HL-60/S4 (cell line): ENCODE data around the gene TMEM156.
"Not testable (repeated sequence)": the region's sequence is repeated elsewhere in the genome, so short reads cannot be mapped to it uniquely, and the experiment has no call there.

Experiments used
- in situ Hi-C: fragments of 300-500 bp; cut with MboI; formaldehyde crosslinking; loops from 2 replicates; pipeline ENCODE4 v1.14.3; 2022; ENCODE audit warnings: low sequenced_read_pairs

Gene TMEM156

GRCh38 chr4:38995660-38996005 is 36.6 kb downstream of the TMEM156 start:
- in situ Hi-C loops = no loop called here

DNA sequence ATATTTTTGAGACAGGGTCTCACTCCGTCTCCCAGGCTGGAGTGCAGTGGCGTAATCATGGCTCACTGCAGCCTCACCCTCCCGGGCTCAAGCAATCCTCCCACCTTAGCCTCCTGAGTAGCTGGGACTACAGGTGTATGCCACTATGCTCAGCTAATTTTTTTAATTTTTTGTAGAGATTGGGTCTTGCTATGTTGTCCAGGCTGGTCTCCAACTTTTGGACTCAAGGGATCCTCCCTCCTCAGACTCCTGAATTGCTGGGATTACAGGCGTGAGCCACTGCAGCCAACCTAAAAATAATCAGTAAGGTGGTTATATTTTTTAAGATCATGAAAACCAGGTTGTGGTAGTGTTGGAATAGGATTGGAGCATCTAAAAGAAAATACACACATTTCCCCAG is 38.1 kb downstream of the TMEM156 start:
- in situ Hi-C loops = no loop called here

DNA sequence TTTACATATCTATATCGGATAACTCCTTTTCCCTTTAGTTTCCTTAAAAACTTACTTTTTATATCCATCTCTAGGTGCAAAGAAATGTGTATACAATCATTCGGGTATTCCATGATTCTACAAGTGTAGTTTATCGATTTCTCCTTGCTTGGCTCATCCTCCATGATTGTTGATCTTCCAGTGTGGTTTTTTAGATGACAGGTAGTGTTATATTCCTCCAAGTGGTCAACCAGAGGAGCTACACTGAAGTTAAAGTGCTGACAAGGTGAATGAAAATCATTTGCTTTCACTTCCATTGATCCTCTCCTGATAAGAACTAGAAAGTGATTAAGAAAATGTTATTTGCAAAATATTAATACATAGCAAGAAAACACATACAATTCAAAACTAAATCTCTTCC is 38.5 kb downstream of the TMEM156 start:
- in situ Hi-C loops = no loop called here

- in situ Hi-C loops = no loop called here
Observed at GRCh38 chr4:38990241-38990640, 42.0 kb downstream of the TMEM156 start.

- in situ Hi-C loops = no loop called here
Observed at GRCh38 chr4:38989487-38989886, 42.7 kb downstream of the TMEM156 start.

DNA sequence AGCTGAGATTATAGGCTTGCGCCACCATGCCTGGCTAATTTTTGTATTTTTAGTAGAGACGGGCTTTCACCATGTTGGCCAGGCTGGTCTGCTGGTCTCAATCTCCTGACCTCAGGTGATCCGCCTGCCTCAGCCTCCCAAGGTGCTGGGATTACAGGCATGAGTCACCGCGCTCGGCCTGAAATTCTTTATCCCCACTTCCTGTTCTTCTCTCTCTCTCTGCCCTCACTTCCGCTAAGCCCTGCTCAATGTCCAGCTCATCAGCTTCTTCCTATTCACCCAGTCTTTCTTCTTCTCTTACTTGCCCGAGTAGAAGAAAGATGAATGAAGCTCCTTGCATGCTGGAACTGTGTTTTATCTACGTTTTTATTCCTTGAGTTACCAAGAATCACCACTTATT is 43.9 kb downstream of the TMEM156 start:
- in situ Hi-C loops = not testable (repeated sequence)

GRCh38 chr4:38987491-38987890 is 44.7 kb downstream of the TMEM156 start:
- in situ Hi-C loops = no loop called here

DNA sequence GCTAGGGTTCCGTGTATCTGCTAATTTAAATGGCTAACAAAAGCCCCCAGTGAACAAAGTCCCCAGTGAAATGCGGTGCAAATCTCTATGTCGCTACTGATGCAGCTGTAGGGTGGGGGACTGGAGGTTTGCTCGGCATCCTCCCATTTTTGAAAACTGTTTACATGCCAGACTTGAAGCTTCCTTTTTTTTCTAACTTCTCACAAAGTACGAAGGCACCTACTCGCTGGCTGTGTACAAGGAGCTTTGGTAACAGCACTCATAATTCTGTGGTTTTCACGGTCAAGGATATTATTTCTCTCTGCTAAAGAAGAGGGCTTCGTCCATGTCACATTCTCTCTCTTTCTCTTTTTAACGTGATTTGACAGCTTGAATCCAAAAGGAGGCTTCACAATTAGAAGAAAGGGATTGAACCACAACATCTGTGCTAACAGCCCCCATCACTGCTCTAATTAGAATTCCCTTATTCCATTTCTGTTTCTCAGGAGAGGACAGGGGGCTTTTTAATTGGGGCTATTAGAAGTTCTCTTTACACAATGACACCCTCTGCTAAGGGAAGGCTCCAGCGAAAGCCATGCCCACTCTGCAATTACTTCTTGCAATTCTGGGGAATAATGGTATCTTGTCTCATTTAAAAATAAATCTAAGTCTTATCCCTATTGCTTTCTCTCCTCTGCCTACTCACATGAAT is 46.7 kb downstream of the TMEM156 start:
- in situ Hi-C loops = no loop called here

- in situ Hi-C loops = no loop called here
Observed at GRCh38 chr4:38983787-38984598, 48.2 kb downstream of the TMEM156 start.

- in situ Hi-C loops = no loop called here
Observed at GRCh38 chr4:38983291-38983690, 48.9 kb downstream of the TMEM156 start.

GRCh38 chr4:38982361-38983095 is 49.7 kb downstream of the TMEM156 start:
- in situ Hi-C loops = no loop called here

GRCh38 chr4:38980903-38981676 is 51.1 kb downstream of the TMEM156 start:
- in situ Hi-C loops = no loop called here

DNA sequence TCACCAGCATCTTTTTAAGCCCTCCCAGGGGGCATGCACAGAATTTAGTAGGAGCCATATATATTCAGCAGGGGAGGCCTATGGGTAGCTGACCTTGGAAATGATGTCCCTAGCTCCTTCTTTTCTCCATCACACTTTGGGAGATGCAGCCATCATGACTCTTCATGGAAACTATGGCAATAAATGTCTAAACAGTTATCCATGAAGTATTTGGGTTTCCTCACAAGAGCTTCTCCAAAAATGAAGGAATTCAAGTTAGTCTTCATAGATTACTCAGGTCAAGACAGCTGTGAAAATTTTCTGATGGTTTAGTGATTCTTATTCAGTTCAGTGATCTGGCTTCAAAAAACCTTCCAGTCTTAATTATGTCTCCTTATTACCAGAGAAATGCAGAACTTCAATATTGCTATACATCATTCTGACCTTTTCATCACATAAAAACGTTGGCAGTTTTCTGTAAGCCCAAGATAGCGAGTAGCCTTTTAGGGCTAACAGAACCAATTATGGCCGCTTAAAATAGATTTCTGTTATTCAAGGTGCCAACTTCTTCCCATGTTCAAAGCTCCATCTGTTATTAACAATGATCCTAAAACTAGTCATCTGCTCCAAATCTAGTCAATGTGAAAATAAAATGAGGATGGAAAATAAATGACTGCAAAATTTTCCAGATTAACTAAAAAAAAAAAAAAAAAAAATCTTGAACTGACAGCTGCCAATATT is 52.5 kb downstream of the TMEM156 start:
- in situ Hi-C loops = no loop called here

GRCh38 chr4:38979081-38979480 is 53.1 kb downstream of the TMEM156 start:
- in situ Hi-C loops = no loop called here

GRCh38 chr4:38976308-38976707 is 55.9 kb downstream of the TMEM156 start:
- in situ Hi-C loops = no loop called here

- in situ Hi-C loops = no loop called here
Observed at GRCh38 chr4:38968668-38969067, 63.5 kb downstream of the TMEM156 start.

DNA sequence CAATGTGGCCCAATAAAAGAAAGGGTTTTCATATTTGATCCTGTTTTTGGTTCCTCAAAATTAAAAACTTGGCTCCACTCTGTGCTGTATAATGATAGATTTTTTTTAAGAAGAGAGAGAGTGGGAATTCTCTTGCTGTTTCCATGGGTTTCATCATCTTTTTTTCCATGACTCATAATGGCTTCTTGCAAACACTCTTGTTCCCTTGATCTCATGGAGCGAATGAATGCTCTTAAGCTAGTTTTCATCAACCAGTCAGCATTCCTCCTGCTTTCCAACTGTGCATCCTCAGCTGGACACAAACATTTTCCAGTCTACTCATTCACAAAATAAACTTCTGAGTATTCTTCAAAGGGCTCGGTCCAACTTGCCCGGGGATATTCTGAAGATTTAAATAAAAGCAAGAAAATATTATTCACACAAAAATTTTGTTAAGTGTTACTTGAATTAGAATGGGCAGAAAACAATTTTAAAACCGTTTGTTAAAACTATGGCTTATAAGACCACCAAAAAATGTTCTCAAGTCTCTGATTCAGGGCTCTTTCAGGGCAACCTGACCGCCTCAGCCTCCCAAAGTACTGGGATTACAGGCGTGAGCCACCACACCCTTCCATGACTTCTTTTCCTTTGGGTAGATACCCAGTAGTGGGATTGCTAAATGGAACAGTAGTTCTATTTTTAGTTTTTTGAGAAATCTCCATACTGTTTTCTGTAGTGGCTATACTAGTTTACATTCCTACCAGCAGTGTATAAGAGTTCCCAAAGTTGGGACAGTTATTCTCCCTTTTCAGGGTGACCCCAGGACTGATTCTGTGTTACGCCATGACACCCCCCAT is 64.7 kb downstream of the TMEM156 start:
- in situ Hi-C loops = no loop called here

- in situ Hi-C loops = no loop called here
Observed at GRCh38 chr4:38965866-38966265, 66.3 kb downstream of the TMEM156 start.

DNA sequence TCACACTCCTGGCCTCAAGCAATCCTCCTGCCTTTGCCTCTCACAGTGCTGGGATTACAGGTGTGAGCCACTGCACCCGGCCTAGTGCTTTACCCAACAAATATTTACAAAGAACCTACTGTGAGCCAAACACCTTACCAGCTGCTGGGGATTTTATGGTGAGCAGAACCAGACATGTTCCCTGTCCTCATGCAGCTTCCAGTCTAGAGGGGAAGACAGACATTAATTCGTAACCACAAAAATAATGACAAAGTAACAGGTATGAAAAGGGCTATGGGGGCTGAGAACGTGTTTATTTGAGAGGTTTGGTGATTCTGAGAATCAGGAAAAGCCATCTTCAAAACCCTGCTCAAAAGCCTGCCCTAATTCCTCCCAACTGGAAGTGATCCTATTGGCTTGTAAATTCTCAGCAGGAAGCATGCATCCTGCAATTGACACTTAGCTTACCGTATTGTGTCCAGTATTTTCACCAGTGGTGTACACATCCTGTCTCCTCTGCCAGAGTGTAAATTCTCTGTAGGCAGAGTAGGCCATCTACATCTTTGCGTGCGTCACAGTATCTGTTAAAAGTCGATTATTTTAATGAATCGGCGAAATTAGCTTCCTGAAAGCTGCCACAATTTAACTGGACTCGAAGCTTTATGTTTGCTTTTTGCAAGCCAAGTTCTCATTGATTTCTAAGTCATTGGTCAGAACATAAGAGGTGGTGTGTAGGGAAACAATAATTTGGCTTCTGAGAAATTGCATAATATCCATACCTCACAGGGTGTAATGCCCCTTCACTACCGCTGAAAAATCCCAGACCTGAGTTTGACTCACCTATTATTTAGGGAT is 67.0 kb downstream of the TMEM156 start:
- in situ Hi-C loops = no loop called here
